H1 (cell line): ENCODE results near the gene ACTG1.

Experiments
- CBX5 ChIP-seq: fragments of 300-800, 300-1000 bp; sonication (generic); IDR thresholded peaks from 2 replicates; pipeline ENCODE4 v1.7.1; 2016; ENCODE audit warnings: antibody characterized with exemption, low read length, low read depth
- CHD1 ChIP-seq: IDR thresholded peaks from 2 replicates; pipeline ENCODE4 v1.6.1; 2012; ENCODE audit warnings: low read depth, low read length, improper control_type of control experiment
- CTCF ChIP-seq, 3 experiments: IDR thresholded peaks; 1 replicate in 2 of 3; 2 replicates in 1 of 3; pipeline versions ENCODE4 v1.5.1 to v1.6.1; 2011; ENCODE audit warnings: low read length in 3 of 3, mild to moderate bottlenecking in 3 of 3, inconsistent platforms in 2 of 3, low read depth in 1 of 3, moderate library complexity in 1 of 3; ENCODE audit not compliant: insufficient read depth in 1 of 3; ENCODE audit errors: control extremely low read depth in 1 of 3
- EZH2 ChIP-seq: fragments of 200-600 bp; sonication (generic); IDR thresholded peaks from 2 replicates; pipeline ENCODE4 v1.7.1; 2012; ENCODE audit warnings: low read depth, mild to moderate bottlenecking, moderate library complexity, low read length, inconsistent platforms; ENCODE audit not compliant: severe bottlenecking
- HDAC2 ChIP-seq, 2 experiments: fragments of 300-600 bp in 1 of 2; sonication (generic) in 1 of 2; IDR thresholded peaks; 2 replicates each; pipeline ENCODE4 v1.6.1; 2011 to 2012; ENCODE audit warnings: low read depth in 2 of 2, low read length in 2 of 2, mild to moderate bottlenecking in 2 of 2, moderate library complexity in 2 of 2, borderline replicate concordance in 1 of 2, inconsistent platforms in 1 of 2
- TAF1 ChIP-seq: IDR thresholded peaks from 2 replicates; pipeline ENCODE4 v1.6.1; 2011; ENCODE audit warnings: mild to moderate bottlenecking, low read depth, low read length

DNA sequence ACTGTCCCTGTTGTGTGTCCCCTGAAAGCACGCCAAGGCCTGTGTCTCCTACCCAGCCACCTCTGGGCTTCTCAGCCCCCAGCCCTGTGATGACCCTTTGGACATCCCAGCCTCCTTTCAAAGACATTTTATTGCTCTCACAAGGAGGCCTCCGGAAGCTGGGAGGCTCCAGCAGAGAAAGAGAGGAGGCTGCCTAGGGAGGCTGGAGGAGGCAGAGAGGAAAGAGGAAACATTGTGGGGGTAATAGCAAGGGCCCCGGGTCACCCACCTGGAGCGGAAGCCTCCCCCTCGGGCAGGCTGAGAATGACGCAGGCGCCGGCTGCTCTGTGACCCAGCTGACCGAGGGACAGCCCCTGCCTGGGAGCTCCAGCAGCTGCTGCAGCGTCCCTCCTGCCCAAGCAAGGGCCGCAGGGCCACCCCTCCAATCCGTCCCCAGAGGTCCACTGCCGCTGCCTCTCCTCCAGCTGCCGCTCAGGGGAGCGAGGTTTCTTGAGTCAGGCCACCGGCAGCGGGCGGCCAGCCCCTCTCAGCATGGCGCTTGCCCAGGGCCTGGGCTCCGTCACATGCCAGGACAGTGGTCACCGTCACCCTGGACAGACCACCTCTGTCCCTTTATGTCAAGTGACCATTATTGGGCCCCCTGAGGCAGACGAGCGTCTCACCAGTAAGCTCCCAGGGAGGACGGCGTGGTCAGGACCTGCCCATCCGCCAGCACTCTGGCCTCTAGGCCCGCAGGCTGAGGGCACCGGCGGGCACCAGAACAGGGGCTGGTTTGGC, 29.3 kb downstream of the ACTG1 start:
- no peak for TF ChIP-seq CHD1
- TF ChIP-seq CTCF (IDR thresholded peaks at IDR 0.05; ENCODE audit: control extremely low read depth in 1 of 3, insufficient read depth in 1 of 3, low read depth in 1 of 3, low read length in 3 of 3), result no peak
- TF ChIP-seq EZH2, result no peak
- TF ChIP-seq HDAC2 (IDR thresholded peaks at IDR 0.05; ENCODE audit: borderline replicate concordance in 1 of 2, low read depth in 2 of 2, low read length in 2 of 2), result no peak
- TF ChIP-seq CBX5, result no peak
- no peak for TF ChIP-seq TAF1
